Panc1 (cell line): ENCODE data around the gene TOMM40. TPM values are rescaled to one million over a fixed set of nuclear protein-coding genes. Genes with fewer than 3 reads are reported as not detected.
A peak's percentile ranks its signal among the peaks of the same experiment; 100 is the strongest.

Source experiments
- ATAC-seq: fragments of 200-7000 bp; cut with Tn5 transposase; 2 replicates; pipeline ENCODE4 v1.9.1; 2020; ENCODE audit warnings: mild to moderate bottlenecking, moderate library complexity
- BruUV-seq: library from RNA; stranded (reverse); fragments of 400-500 nt; replicated peaks from 2 replicates; lab custom pipeline; 2021; lab: Mats Ljungman, UMichigan
- CTCF ChIA-PET: fragments of 300-600 bp; sonication (Branson Sonifier 250); formaldehyde crosslinking; loops from one replicate; lab custom pipeline; 2022; ENCODE audit warnings: antibody characterized with exemption; lab: Charles Lee
- POLR2A ChIA-PET: fragments of 300-600 bp; sonication (Branson Sonifier 250); formaldehyde crosslinking; loops from one replicate; lab custom pipeline; 2022; ENCODE audit warnings: antibody characterized with exemption; lab: Charles Lee
- DNase-seq: peaks from one replicate; pipeline ENCODE4 v3.0.0-alpha.2; 2010; ENCODE audit warnings: low read depth, low spot score
- H3K27ac ChIP-seq: 2 replicates; pipeline ENCODE4 v1.5.1; 2011; ENCODE audit warnings: mild to moderate bottlenecking, low read length, inconsistent platforms
- H3K27me3 ChIP-seq: fragments of 200-500 bp; sonication (Bioruptor generic); 2 replicates; pipeline ENCODE4 v1.6.0; 2014; ENCODE audit warnings: low read length, inconsistent platforms; ENCODE audit not compliant: control insufficient read depth, insufficient read depth
- H3K36me3 ChIP-seq: fragments of 200-500 bp; sonication (Bioruptor generic); 2 replicates; pipeline ENCODE4 v1.5.1; 2014; ENCODE audit warnings: inconsistent platforms, mild to moderate bottlenecking, low read length, moderate library complexity; ENCODE audit not compliant: control insufficient read depth, insufficient read depth
- H3K4me1 ChIP-seq: 2 replicates; pipeline ENCODE4 v1.5.1; 2011; ENCODE audit warnings: inconsistent platforms, mild to moderate bottlenecking, low read length, moderate library complexity; ENCODE audit not compliant: control insufficient read depth, insufficient read depth
- H3K4me3 ChIP-seq, 2 experiments: 2 replicates each; pipeline ENCODE4 v1.5.1; 2011 to 2012; ENCODE audit warnings: low read depth in 2 of 2, low read length in 2 of 2, mild to moderate bottlenecking in 2 of 2, inconsistent platforms in 1 of 2, moderate library complexity in 1 of 2
- H3K9me3 ChIP-seq: fragments of 200-500 bp; sonication (Bioruptor generic); 2 replicates; pipeline ENCODE4 v1.5.1; 2014; ENCODE audit warnings: low read depth, mild to moderate bottlenecking, inconsistent platforms, low read length, moderate library complexity; ENCODE audit not compliant: control insufficient read depth, insufficient read depth
- POLR2AphosphoS5 ChIP-seq: IDR thresholded peaks from 2 replicates; pipeline ENCODE4 v1.6.1; 2012; ENCODE audit warnings: mild to moderate bottlenecking, low read depth, low read length, moderate library complexity
- SIN3A ChIP-seq: IDR thresholded peaks from 2 replicates; pipeline ENCODE4 v1.6.1; 2012; ENCODE audit warnings: low read depth, mild to moderate bottlenecking, low read length, moderate library complexity, borderline replicate concordance; ENCODE audit not compliant: insufficient read depth
- TCF7L2 ChIP-seq: IDR thresholded peaks from 2 replicates; pipeline ENCODE4 v1.6.1; 2011; ENCODE audit warnings: mild to moderate bottlenecking, low read depth, low read length, inconsistent platforms
- in situ Hi-C: cut with HindIII; loops from 2 replicates; pipeline ENCODE4 v1.10.0; 2016; ENCODE audit warnings: low sequenced_read_pairs, low pct_unique_long_range_greater_than_20kb
- intact Hi-C: fragments of 100-400 bp; cut with micrococcal nuclease; formaldehyde crosslinking; loops from one replicate; pipeline ENCODE4 v1.10.0; 2022; ENCODE audit not compliant: unreplicated experiment
- total RNA-seq: library from RNA; stranded (reverse); gene quantifications from one replicate; pipeline ENCODE4 v1.2.1, GENCODE V29; 2021; ENCODE audit not compliant: unreplicated experiment
- TF ChIP-seq, protein P1 (sequence below): fragments of 450-650 bp; IDR thresholded peaks from 2 replicates; pipeline ENCODE4 v1.5.1; 2017; ENCODE audit warnings: mild to moderate bottlenecking
- TF ChIP-seq, protein P2 (sequence below), 2 experiments: IDR thresholded peaks; 2 replicates each; pipeline ENCODE4 v1.6.1; 2011 to 2012; ENCODE audit warnings: low read depth in 2 of 2, control low read depth in 1 of 2, low read length in 1 of 2, mild to moderate bottlenecking in 1 of 2, moderate library complexity in 1 of 2; ENCODE audit not compliant: insufficient read depth in 1 of 2

The TOMM40 gene
- total RNA-seq, 1 experiment from 2014 or later = 147 TPM

DNA sequence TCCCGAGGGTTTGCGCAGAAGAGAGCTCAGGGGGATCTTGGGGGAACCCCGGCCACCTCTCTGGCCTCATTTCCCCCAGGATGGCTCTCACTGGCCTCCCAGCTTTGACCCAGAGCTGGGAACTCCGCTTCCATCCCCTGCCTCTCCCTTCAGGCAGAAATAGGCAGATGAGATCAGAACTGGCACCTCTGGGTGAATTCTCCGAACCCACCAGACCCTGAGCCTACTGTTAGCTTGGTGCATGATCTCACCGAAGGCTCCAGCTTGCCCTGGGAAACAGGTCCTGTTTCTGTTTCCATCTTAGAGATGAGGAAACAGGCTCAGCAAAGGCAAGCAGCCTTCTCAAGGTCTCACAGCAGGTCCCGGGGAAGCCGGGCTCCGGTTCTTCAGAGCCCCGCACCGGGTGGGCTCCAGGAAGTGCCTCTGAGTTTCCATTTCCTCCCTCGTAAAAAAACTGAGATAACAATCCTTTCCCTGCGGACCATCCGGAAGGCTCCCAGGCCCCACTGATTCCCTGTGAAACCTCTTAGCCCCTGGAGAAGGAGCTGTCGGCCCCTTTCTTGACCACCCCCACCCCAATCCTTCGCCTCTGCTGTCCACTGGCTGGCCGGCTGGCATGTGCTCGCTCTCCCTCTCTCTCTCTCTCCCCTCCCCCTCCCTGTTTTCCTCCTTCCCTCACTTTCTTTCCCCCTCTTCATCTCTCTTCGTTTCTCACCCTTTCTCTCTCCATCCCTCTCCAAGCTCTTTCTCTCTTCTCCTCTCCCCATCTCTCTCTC, 42.8 kb upstream of the TOMM40 start (continued):
- TF ChIP-seq SIN3A = no peak

DNA sequence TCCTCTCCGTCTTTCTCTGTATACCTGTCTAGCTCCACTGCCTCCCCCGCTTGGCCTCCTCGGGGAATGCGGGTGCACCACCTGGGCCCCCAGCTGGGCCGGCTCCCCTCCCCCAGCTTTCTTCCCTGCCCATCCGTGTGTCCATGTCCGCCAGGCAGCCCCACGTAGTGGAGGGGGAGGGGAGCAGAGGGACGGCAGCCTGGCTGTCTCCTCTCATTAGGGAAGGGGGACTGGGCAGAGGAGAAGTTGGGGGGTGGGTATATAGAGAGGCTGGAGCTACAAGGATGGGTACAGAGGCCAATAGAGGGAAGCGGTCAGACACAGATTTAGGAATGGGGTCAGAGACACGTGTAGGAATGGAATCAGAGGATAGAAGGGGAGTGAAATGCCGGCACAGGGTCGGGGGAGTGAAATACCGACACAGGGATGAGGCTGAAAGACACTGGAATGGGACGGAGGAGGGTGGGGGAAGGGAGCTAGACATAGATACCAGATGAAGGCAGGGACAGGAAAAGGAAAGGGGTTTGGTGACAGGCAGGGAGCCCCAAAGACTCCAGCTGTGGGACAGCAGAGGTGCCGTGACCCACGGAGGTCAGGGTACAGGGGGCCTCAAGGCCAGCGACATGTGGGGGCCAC, 42.1 kb upstream of the TOMM40 start:
- CTCF ChIA-PET = interaction anchor here (0.7 to 0.8 kb wide), 2 partner anchors 37 to 160 kb away, joined by 5 to 9 read pairs; no protein-coding TSS in a partner anchor
- Histone ChIP-seq H3K4me3 (peak overlapping the region; percentile 92 to 93), H3K9me3 (no peaks in the 10 kb centered on the region), H3K27ac (peak overlapping the region; percentile 94), H3K4me1 (peaks cover 25% of the 10 kb centered on the region), H3K36me3 (peaks cover 6% of the 10 kb centered on the region; the same call in 1 of the 2 replicates), H3K27me3 (no peaks in the 10 kb centered on the region)
- intact Hi-C loops = no loop called here
- DNase-seq = no peak
- no peak for TF ChIP-seq POLR2AphosphoS5
- TF ChIP-seq TCF7L2 = no peak
- TF ChIP-seq, protein P1, sequence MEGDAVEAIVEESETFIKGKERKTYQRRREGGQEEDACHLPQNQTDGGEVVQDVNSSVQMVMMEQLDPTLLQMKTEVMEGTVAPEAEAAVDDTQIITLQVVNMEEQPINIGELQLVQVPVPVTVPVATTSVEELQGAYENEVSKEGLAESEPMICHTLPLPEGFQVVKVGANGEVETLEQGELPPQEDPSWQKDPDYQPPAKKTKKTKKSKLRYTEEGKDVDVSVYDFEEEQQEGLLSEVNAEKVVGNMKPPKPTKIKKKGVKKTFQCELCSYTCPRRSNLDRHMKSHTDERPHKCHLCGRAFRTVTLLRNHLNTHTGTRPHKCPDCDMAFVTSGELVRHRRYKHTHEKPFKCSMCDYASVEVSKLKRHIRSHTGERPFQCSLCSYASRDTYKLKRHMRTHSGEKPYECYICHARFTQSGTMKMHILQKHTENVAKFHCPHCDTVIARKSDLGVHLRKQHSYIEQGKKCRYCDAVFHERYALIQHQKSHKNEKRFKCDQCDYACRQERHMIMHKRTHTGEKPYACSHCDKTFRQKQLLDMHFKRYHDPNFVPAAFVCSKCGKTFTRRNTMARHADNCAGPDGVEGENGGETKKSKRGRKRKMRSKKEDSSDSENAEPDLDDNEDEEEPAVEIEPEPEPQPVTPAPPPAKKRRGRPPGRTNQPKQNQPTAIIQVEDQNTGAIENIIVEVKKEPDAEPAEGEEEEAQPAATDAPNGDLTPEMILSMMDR = no peak
- no peak for TF ChIP-seq SIN3A
- TF ChIP-seq, protein P2, sequence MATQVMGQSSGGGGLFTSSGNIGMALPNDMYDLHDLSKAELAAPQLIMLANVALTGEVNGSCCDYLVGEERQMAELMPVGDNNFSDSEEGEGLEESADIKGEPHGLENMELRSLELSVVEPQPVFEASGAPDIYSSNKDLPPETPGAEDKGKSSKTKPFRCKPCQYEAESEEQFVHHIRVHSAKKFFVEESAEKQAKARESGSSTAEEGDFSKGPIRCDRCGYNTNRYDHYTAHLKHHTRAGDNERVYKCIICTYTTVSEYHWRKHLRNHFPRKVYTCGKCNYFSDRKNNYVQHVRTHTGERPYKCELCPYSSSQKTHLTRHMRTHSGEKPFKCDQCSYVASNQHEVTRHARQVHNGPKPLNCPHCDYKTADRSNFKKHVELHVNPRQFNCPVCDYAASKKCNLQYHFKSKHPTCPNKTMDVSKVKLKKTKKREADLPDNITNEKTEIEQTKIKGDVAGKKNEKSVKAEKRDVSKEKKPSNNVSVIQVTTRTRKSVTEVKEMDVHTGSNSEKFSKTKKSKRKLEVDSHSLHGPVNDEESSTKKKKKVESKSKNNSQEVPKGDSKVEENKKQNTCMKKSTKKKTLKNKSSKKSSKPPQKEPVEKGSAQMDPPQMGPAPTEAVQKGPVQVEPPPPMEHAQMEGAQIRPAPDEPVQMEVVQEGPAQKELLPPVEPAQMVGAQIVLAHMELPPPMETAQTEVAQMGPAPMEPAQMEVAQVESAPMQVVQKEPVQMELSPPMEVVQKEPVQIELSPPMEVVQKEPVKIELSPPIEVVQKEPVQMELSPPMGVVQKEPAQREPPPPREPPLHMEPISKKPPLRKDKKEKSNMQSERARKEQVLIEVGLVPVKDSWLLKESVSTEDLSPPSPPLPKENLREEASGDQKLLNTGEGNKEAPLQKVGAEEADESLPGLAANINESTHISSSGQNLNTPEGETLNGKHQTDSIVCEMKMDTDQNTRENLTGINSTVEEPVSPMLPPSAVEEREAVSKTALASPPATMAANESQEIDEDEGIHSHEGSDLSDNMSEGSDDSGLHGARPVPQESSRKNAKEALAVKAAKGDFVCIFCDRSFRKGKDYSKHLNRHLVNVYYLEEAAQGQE (IDR thresholded peaks at IDR 0.05; ENCODE audit: insufficient read depth in 1 of 2, low read depth in 2 of 2, low read length in 1 of 2) = no peak
- no peak for ATAC-seq
- POLR2A ChIA-PET = interaction anchor here (0.6 kb wide), 1 partner anchor 41 kb away, joined by 22 read pairs; no protein-coding TSS in a partner anchor
- BruUV-seq = TSS peak; percentile 79
- in situ Hi-C loops = no loop called here

DNA sequence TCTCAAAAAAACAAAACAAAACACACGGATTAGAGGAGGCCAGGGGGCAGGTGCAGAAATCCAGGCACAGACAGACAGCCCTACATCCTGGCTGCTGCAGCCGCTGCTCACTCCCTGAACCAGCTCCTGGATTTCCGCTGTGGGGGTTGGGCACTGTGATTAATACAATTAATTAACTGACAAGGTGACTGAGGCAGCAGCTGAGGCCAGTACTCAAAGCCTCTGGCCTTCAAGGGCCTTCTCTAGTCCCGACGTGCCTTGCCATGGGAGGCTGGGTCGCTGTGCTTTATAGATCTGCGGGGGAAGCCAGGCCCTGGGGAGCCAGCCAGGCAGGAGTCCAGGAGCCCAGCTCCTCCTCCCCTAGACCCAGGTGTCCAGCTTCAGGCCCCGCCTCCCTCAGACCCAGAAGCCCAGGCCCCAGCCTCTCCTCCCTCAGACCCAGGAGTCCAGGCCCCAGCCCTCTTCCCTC, 40.4 kb upstream of the TOMM40 start:
- no peak overlapping the region for H3K27ac ChIP-seq
- ATAC-seq = no peak
- no peak overlapping the region for H3K4me3 ChIP-seq
- TF ChIP-seq, protein P2 (IDR thresholded peaks at IDR 0.05; ENCODE audit: insufficient read depth in 1 of 2, low read depth in 2 of 2, low read length in 1 of 2) = no peak
- no peak for TF ChIP-seq SIN3A
- no peak for TF ChIP-seq TCF7L2
- TF ChIP-seq, protein P1 = no peak
- no peak for TF ChIP-seq POLR2AphosphoS5
- no peaks in the 10 kb centered on the region for H3K27me3 ChIP-seq
- DNase-seq = no peak
- H3K4me1 ChIP-seq = peaks cover 23% of the 10 kb centered on the region
- no peaks in the 10 kb centered on the region for H3K9me3 ChIP-seq
- intact Hi-C loops = no loop called here
- ChIA-PET POLR2A (no interaction called here), CTCF (no interaction called here)
- in situ Hi-C loops = no loop called here
- H3K36me3 ChIP-seq = peaks cover 6% of the 10 kb centered on the region; the same call in 1 of the 2 replicates
- BruUV-seq = no TSS peak
